Pancreas (tissue), 10 donors: ENCODE measurements around the gene HIVEP3. TPM values are rescaled to one million over a fixed set of nuclear protein-coding genes. Genes with fewer than 3 reads are reported as not detected.

ENCODE experiments used
- ATAC-seq, 4 donors: fragments of 200-7000 bp; cut with Tn5 transposase; one replicate each; pipeline versions ENCODE4 v1.8.0 to v1.9.1; 2020; ENCODE audit warnings: mild to moderate bottlenecking in 4 of 4, moderate library complexity in 4 of 4
- DNase-seq, 6 donors: peaks; one replicate each; pipeline ENCODE4 v3.0.0-alpha.2; 2020
- FAIRE-seq: peaks from 2 replicates; lab custom pipeline; 2012; peaks lifted over from hg19 to GRCh38; lab: Jason Lieb, UNC
- H3K27ac ChIP-seq, 4 donors: fragments of 200-600 bp; sonication (generic); 1 replicate in 3 of 4; 2 replicates in 1 of 4; pipeline versions ENCODE4 v1.5.0 to v1.8.0; 2020
- H3K27me3 ChIP-seq, 4 donors: fragments of 200-600 bp; one replicate each; pipeline ENCODE4 v1.8.0; 2021
- H3K36me3 ChIP-seq, 3 donors: fragments of 200-600 bp; sonication (generic) in 1 of 3; one replicate each; pipeline versions ENCODE4 v1.5.0 to v1.8.0; 2020 to 2021
- H3K4me1 ChIP-seq, 3 donors: fragments of 200-600 bp; one replicate each; pipeline ENCODE4 v1.8.0; 2021
- H3K4me3 ChIP-seq, 4 donors: fragments of 200-600 bp; sonication (generic) in 2 of 4; one replicate each; pipeline versions ENCODE4 v1.5.0 to v1.8.0; 2020 to 2021
- H3K9me3 ChIP-seq, 4 donors: fragments of 200-600 bp; one replicate each; pipeline ENCODE4 v1.8.0; 2021
- CTCF ChIP-seq, 4 donors: fragments of 200-600 bp; sonication (generic) in 3 of 4; IDR thresholded peaks; one replicate each; pipeline versions ENCODE4 v1.5.0 to v1.8.0; 2021; ENCODE audit warnings: antibody characterized with exemption in 4 of 4
- WGBS, 2 donors: extraction: QIAGEN DNeasy Blood & Tissue Kit; methylation state at CpG; one replicate each; pipeline ENCODE4 v1.1.7; 2013; 5-methylcytosine and 5-hydroxymethylcytosine counted together
- intact Hi-C, 3 donors: fragments of 100-400 bp; cut with DNase I; formaldehyde crosslinking; loops; one replicate each; pipeline versions ENCODE4 v1.11.1 to v1.14.2; 2022
- polyA plus RNA-seq, 2 donors: library from polyadenylated mRNA; stranded (reverse); fragments of 200-250 nt; gene quantifications; one replicate each; pipeline ENCODE4 v1.2.3, GENCODE V29; 2013
- total RNA-seq, 6 donors: library from RNA; stranded (reverse); fragmentation: NEBNext Ultra II Directional in 4 of 6; extraction: Animal tissue kit (Norgen Biotek cat#: 25700) in 4 of 6; gene quantifications; one replicate each; pipeline versions ENCODE4 v1.2.1 to v1.2.4, GENCODE V29; 2021 to 2023
- donor health status: healthy with polysubstance abuse.
- donor health status: DM: no; HTN: no; CAD: no; lungs with moderate emphysema.
- donor health status: DM: no; HTN: no; CAD: no.
- donor health status: control.
- donor health status: control.
- donor health status: Bipolar disorder and iron deficiency.
- donor health status: DM: yes; HTN: yes; CAD: no.
- donor health status: DM: no; HTN: no; CAD: no.
- donor health status: DM: no; HTN: no; CAD: no.
- donor health status: DM: yes; HTN: yes; CAD: no.

Gene HIVEP3
- total and polyA plus RNA-seq, 8 donors: 2.7 to 5.0 (median 3.1) TPM

DNA sequence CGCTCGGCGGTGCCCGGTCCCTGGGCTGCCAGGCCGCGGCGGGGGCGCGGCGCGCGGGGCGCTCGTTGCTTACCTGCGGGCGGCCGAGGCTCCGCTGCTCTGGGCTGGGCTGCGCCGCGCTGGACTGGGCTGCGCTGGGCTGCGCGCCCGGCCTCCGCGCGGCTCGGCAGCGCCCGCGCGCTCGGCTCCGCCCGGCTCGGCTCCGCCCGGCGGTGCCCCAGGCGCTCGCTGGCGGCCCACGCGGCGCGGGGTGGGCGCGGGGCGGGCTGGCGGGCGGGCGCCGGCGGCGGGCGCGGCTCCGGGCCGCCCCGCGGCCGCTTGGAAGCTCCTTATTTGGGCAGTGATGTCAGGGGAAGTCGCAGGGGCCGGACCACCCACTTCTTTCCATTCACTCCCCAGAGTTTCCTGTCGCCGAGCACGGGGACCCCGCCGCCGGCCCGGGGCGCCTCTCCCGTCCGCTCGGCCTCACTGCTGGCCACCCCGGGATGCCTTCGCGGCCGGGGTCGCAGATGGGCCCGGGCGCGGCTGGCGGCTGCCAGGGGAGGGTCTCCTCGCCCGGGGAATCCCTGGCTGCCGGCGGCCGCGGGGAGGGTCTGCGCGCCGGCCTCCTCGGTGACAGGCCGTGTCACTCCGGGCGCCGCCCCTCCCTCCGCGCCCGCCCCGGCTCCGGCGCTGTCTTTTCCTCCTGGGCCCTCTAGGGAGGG lies 256.5 kb downstream of the HIVEP3 start:
- FAIRE-seq (no peak), DNase-seq (peak; percentile 29 to 78 (median 46)), ATAC-seq (peak; percentile 54 to 85 (median 62))
- TF ChIP-seq CTCF (IDR thresholded peaks at IDR 0.05): no peak
- H3K4me3 ChIP-seq: peak overlapping the region; percentile 23 to 62 (median 36)
- no peaks in the 10 kb centered on the region for H3K27me3 ChIP-seq
- H3K27ac ChIP-seq: peak overlapping the region; percentile 26 to 90 (median 64)
- intact Hi-C loops: no loop called here
- WGBS, 2 donors: 1 to 7% methylated on average over 24 to 105 of the region's 105 CpGs
- peaks cover 0 to 13% (median under 1%) of the 10 kb centered on the region in 3 donors for H3K4me1 ChIP-seq
- H3K9me3 ChIP-seq: no peaks in the 10 kb centered on the region
- no peaks in the 10 kb centered on the region for H3K36me3 ChIP-seq

DNA sequence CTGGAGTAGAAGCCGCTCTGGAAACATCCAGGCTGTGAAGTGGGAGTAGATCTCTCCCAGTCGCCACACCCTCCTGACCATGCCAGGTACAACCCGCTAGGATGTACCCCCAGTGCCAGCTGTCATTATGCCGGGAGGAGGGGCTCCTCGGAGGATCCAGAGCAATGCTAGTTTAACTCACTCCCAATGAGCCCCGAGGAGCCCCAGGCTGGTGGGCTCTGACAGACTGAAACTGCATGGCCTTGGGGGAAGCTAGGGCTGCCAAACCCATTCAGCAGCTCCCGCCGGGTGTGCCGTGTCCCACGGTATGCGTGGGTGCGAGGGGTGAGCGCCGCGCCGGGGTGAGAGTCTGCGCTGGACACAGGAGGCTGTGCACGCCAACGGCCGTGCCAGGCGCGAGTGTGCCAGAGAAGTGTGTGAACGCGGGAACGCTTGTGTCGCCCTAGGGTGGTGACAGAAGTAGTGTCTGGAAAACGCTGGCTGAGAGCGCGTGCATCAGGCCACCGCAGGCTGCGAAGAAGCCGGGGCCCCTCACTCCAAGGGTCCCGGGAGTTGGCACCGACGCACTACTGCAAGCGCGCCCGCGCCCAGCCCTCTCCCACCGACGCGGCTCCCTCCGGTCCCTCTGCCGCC lies 257.2 kb downstream of the HIVEP3 start:
- peak in 3 of 6 donors; percentile 26 to 74 (median 69) for DNase-seq
- peaks cover 0 to 6% (median 0%) of the 10 kb centered on the region in 3 donors for H3K4me1 ChIP-seq
- H3K36me3 ChIP-seq: no peaks in the 10 kb centered on the region
- FAIRE-seq: no peak
- peak overlapping the region; percentile 23 to 62 (median 36) for H3K4me3 ChIP-seq
- H3K27ac ChIP-seq: no peak overlapping the region
- no peak for TF ChIP-seq CTCF (IDR thresholded peaks at IDR 0.05)
- no peaks in the 10 kb centered on the region for H3K27me3 ChIP-seq
- no peaks in the 10 kb centered on the region for H3K9me3 ChIP-seq
- WGBS, 2 donors: 2 to 3% methylated on average over 29 to 44 of the region's 44 CpGs
- intact Hi-C loops: no loop called here
- peak; percentile 7 to 40 (median 24) for ATAC-seq

GRCh38 chr1:41660570-41661427 lies 257.9 kb downstream of the HIVEP3 start:
- DNase-seq (no peak), FAIRE-seq (no peak), ATAC-seq (no peak)
- Histone ChIP-seq H3K9me3 (no peaks in the 10 kb centered on the region), H3K4me3 (peak overlapping the region in 2 of 4 donors; percentile 42 to 62), H3K4me1 (peaks cover 0 to 5% (median 0%) of the 10 kb centered on the region in 3 donors), H3K36me3 (no peaks in the 10 kb centered on the region), H3K27ac (no peak overlapping the region), H3K27me3 (no peaks in the 10 kb centered on the region)
- intact Hi-C loops: no loop called here
- TF ChIP-seq CTCF (IDR thresholded peaks at IDR 0.05): no peak
- 56 to 63% methylated on average over 5 of the region's 5 CpGs for WGBS, 2 donors

DNA sequence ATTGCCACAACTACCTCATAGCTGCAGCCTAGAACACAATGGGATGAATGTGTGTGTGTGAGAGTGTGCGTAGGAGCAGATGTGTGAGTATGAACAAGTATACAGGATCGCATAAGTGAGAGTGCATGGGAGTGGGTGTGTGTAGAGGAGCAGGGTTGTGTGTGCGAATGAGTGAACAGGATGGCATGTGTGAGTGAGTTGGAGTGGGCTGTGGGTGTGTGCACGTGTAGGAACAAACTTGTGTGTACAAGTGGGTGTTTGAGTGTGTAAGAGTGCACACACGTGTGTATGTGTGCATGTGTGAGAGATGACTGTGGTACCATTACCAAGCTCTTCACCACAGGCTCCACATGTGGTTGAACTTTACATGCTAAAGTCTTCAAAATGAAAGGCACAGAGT lies 258.8 kb downstream of the HIVEP3 start:
- ATAC-seq (no peak), DNase-seq (peak in 1 of 6 donors; percentile 10), FAIRE-seq (no peak)
- WGBS, 2 donors: 90 to 91% methylated on average over 5 of the region's 5 CpGs
- Histone ChIP-seq H3K9me3 (no peaks in the 10 kb centered on the region), H3K4me3 (no peak overlapping the region), H3K4me1 (peaks cover 0 to 5% (median 0%) of the 10 kb centered on the region in 3 donors), H3K27ac (no peak overlapping the region), H3K36me3 (no peaks in the 10 kb centered on the region), H3K27me3 (no peaks in the 10 kb centered on the region)
- intact Hi-C loops: no loop called here
- TF ChIP-seq CTCF (IDR thresholded peaks at IDR 0.05): no peak
